GM23338 (cell line): ENCODE measurements around the gene LAPTM4A. TPM values are rescaled to one million over a fixed set of nuclear protein-coding genes. Genes with fewer than 3 reads are reported as not detected.

Source experiments
- ATAC-seq: fragments of 200-7000 bp; cut with Tn5 transposase; 3 replicates; pipeline ENCODE4 v1.9.1; 2020
- DNase-seq: peaks from one replicate; pipeline ENCODE4 v3.0.0-alpha.2; 2015; ENCODE audit warnings: low spot score
- H2AFZ ChIP-seq: fragments of 200-600 bp; sonication (generic); 2 replicates; pipeline ENCODE4 v1.8.0; 2016; ENCODE audit warnings: antibody characterized with exemption, mild to moderate bottlenecking, moderate library complexity
- H3F3A ChIP-seq: fragments of 200-600 bp; sonication (generic); replicated peaks from 2 replicates; pipeline ENCODE4 v1.8.0; 2017; ENCODE audit warnings: antibody characterized with exemption, mixed run types, low read depth
- H3K27ac ChIP-seq: fragments of 200-600 bp; sonication (generic); 2 replicates; pipeline ENCODE4 v1.6.1; 2016; ENCODE audit warnings: low read depth
- H3K27me3 ChIP-seq: fragments of 200-600 bp; sonication (generic); 2 replicates; pipeline ENCODE4 v1.8.0; 2016; ENCODE audit warnings: mild to moderate bottlenecking, mixed run types, moderate library complexity; ENCODE audit not compliant: insufficient read depth
- H3K36me3 ChIP-seq: fragments of 200-600 bp; sonication (generic); 2 replicates; pipeline ENCODE4 v1.8.0; 2016; ENCODE audit warnings: mild to moderate bottlenecking; ENCODE audit not compliant: insufficient read depth
- H3K4me1 ChIP-seq: fragments of 200-600 bp; sonication (generic); 2 replicates; pipeline ENCODE4 v1.8.0; 2016; ENCODE audit warnings: mild to moderate bottlenecking, moderate library complexity; ENCODE audit not compliant: insufficient read depth
- H3K4me2 ChIP-seq: fragments of 200-600 bp; sonication (generic); 2 replicates; pipeline ENCODE4 v1.7.1; 2017; ENCODE audit warnings: mixed run types
- H3K4me3 ChIP-seq: fragments of 200-600 bp; sonication (generic); 2 replicates; pipeline ENCODE4 v1.6.1; 2016; ENCODE audit warnings: mixed run types
- H3K79me2 ChIP-seq: fragments of 200-600 bp; sonication (generic); replicated peaks from 2 replicates; pipeline ENCODE4 v1.8.0; 2017; ENCODE audit warnings: mild to moderate bottlenecking; ENCODE audit not compliant: insufficient read depth
- H3K9me2 ChIP-seq: fragments of 200-600 bp; sonication (generic); 2 replicates; pipeline ENCODE4 v1.8.0; 2017; ENCODE audit not compliant: insufficient read depth
- H4K20me1 ChIP-seq: fragments of 200-600 bp; sonication (generic); replicated peaks from 2 replicates; pipeline ENCODE4 v1.8.0; 2017; ENCODE audit warnings: mild to moderate bottlenecking; ENCODE audit not compliant: insufficient read depth
- H3K27ac Mint-ChIP-seq: 2 replicates; pipeline ENCODE4 v1.8.0; 2020; ENCODE audit warnings: inconsistent platforms, mild to moderate bottlenecking, moderate library complexity, mixed read lengths
- H3K27me3 Mint-ChIP-seq: 3 replicates; pipeline ENCODE4 v1.8.0; 2022; ENCODE audit warnings: low read depth, mild to moderate bottlenecking, moderate library complexity, mixed read lengths, inconsistent platforms; ENCODE audit not compliant: insufficient read depth, poor library complexity
- H3K36me3 Mint-ChIP-seq: 3 replicates; pipeline ENCODE4 v1.8.0; 2021; ENCODE audit warnings: low read depth, mild to moderate bottlenecking, inconsistent platforms, moderate library complexity, mixed read lengths
- H3K4me1 Mint-ChIP-seq: 3 replicates; pipeline ENCODE4 v1.8.0; 2020; ENCODE audit warnings: mild to moderate bottlenecking, inconsistent platforms, mixed read lengths
- H3K4me3 Mint-ChIP-seq: 3 replicates; pipeline ENCODE4 v1.8.0; 2021; ENCODE audit warnings: moderate library complexity, mild to moderate bottlenecking, inconsistent platforms, mixed read lengths
- H3K9me3 Mint-ChIP-seq: 3 replicates; pipeline ENCODE4 v1.8.0; 2020; ENCODE audit warnings: moderate library complexity, mild to moderate bottlenecking, inconsistent platforms, mixed read lengths
- EZH2 ChIP-seq: fragments of 200-600 bp; sonication (generic); IDR thresholded peaks from one replicate; pipeline ENCODE4 v1.8.0; 2017; ENCODE audit warnings: antibody characterized with exemption, mild to moderate bottlenecking, low read depth; ENCODE audit not compliant: unreplicated experiment
- EZH2phosphoT487 ChIP-seq: fragments of 200-600 bp; sonication (generic); IDR thresholded peaks from one replicate; pipeline ENCODE4 v1.8.1; 2018; ENCODE audit warnings: antibody characterized with exemption; ENCODE audit not compliant: unreplicated experiment
- JUNB ChIP-seq: IDR thresholded peaks from one replicate; pipeline ENCODE4 v1.6.1; 2016; ENCODE audit warnings: antibody characterized with exemption; ENCODE audit not compliant: unreplicated experiment
- POLR2AphosphoS5 ChIP-seq: IDR thresholded peaks from 2 replicates; pipeline ENCODE4 v1.6.1; 2016; ENCODE audit warnings: antibody characterized with exemption, low read depth
- STAT1 ChIP-seq: IDR thresholded peaks from one replicate; pipeline ENCODE4 v1.6.1; 2016; ENCODE audit warnings: antibody characterized with exemption; ENCODE audit not compliant: unreplicated experiment
- ZNF114 ChIP-seq: fragments of 250-450 bp; sonication (Bioruptor Pico); IDR thresholded peaks from 2 replicates; pipeline ENCODE4 v1.5.0; 2020; ENCODE audit warnings: mild to moderate bottlenecking, moderate library complexity
- polyA plus RNA-seq: library from polyadenylated mRNA; unstranded; fragments of >200 nt; fragmentation: Nextera tagmentation; extraction: Ambion mirVana; gene quantifications from 2 replicates; pipeline ENCODE4 v1.2.1, GENCODE V29; 2016
- total RNA-seq: library from RNA; depleted of rRNA; stranded (reverse); fragments of >200 nt; shearing (Covaris generic); gene quantifications from 2 replicates; pipeline ENCODE4 v1.2.3, GENCODE V29; 2014
- TF ChIP-seq, protein P1 (sequence below): IDR thresholded peaks from one replicate; pipeline ENCODE4 v1.6.1; 2018; ENCODE audit warnings: antibody characterized with exemption; ENCODE audit not compliant: unreplicated experiment
- TF ChIP-seq, protein P2 (sequence below): fragments of 250-450 bp; sonication (Bioruptor Pico); IDR thresholded peaks from 2 replicates; pipeline ENCODE4 v1.5.0; 2020; ENCODE audit warnings: mild to moderate bottlenecking, moderate library complexity
- TF ChIP-seq, protein P3 (sequence below), 2 experiments: fragments of 200-600 bp in 1 of 2; sonication (generic) in 1 of 2; conservative IDR thresholded peaks; 2 replicates each; pipeline versions ENCODE4 v1.5.1 to v1.6.1; 2016 to 2017; ENCODE audit warnings: antibody characterized with exemption in 2 of 2, low read depth in 2 of 2, mild to moderate bottlenecking in 2 of 2, moderate library complexity in 1 of 2

The LAPTM4A gene
- total and polyA plus RNA-seq, 2 experiments from 2014 or later: 123 to 214 TPM

DNA sequence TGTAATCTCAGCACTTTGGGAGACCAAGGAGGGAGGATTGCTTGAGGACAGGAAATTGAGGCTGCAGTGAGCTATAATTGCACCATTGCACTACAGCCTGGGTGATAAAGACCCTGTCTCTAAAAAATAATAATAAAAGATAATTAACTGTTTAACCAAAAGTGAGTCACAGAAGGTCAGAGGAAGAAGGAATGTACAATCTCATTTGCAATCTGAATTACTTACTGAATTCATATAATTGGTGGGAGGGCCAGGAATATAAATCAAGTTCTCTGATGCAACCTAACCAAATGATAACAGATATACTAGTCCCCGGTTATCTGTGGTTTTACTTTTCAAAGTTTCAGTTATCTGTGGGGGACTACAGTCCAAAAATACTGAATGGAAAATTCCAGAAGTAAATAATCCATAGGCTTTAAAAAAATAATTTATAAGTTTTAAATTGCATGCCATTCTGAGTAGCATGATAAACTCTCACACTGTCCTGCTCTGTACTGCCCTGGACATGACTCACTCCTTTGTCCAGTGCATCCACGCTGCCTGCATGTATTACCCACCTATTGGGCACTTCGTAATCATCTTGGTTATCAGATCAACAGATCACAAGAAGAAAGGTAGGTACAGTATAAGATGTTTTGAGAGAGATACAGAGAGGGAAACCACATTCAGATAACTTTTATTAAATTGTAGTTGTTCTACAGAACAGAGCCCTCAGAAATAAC is 26.2 kb downstream of the LAPTM4A start:
- no peak for TF ChIP-seq JUNB
- no peak for TF ChIP-seq EZH2phosphoT487
- peaks cover 34% of the 10 kb centered on the region for H3K36me3 Mint-ChIP-seq
- H3K27ac ChIP-seq: no peak overlapping the region
- no peaks in the 10 kb centered on the region for H3K27me3 ChIP-seq
- H3F3A ChIP-seq: no peaks in the 10 kb centered on the region
- no peak overlapping the region for H2AFZ ChIP-seq
- no peak overlapping the region for H3K27ac Mint-ChIP-seq
- DNase-seq (no peak), ATAC-seq (no peak)
- peaks cover 26% of the 10 kb centered on the region for H3K9me3 Mint-ChIP-seq
- no peaks in the 10 kb centered on the region for H3K4me1 Mint-ChIP-seq
- H3K79me2 ChIP-seq: no peaks in the 10 kb centered on the region; the same call in 1 of the 2 replicates
- H3K4me1 ChIP-seq: no peaks in the 10 kb centered on the region
- no peak overlapping the region for H3K4me3 Mint-ChIP-seq
- H3K9me2 ChIP-seq: no peaks in the 10 kb centered on the region
- H3K4me2 ChIP-seq: no peak overlapping the region
- H3K27me3 Mint-ChIP-seq: peaks cover 1% of the 10 kb centered on the region
- H3K36me3 ChIP-seq: peaks cover 7% of the 10 kb centered on the region; the same call in 1 of the 2 replicates
- H3K4me3 ChIP-seq: no peak overlapping the region
- no peaks in the 10 kb centered on the region; the same call in 1 of the 2 replicates for H4K20me1 ChIP-seq

DNA sequence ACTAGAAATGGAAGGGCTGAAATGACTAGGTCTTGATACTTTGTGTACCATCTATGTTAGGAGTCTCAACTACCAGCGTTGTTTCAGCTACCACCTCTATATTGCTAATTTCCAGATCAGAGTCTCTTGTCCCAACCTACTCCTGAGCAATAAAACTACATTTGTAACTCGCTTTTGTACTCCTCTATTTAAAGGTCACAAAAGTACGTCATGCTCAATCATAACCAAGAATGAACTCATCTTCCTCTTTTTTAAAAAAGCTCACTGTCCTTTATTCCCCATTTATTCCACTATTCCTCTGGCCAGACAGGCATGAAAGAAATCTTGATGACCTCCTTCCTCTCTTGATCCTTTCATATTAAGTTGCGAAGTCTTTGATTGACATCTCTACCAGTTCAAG is 27.7 kb downstream of the LAPTM4A start:
- Histone ChIP-seq H3K27ac (no peak overlapping the region), H3F3A (no peaks in the 10 kb centered on the region), H3K36me3 (peaks cover 7% of the 10 kb centered on the region; the same call in 1 of the 2 replicates), H3K79me2 (no peaks in the 10 kb centered on the region), H3K9me2 (no peaks in the 10 kb centered on the region), H3K4me3 (no peak overlapping the region), H4K20me1 (no peaks in the 10 kb centered on the region), H2AFZ (no peak overlapping the region), H3K27me3 (no peaks in the 10 kb centered on the region), H3K4me2 (no peak overlapping the region), H3K4me1 (no peaks in the 10 kb centered on the region)
- ATAC-seq (no peak), DNase-seq (no peak)
- no peak overlapping the region for H3K27ac Mint-ChIP-seq
- H3K4me3 Mint-ChIP-seq: no peak overlapping the region
- peaks cover 31% of the 10 kb centered on the region for H3K9me3 Mint-ChIP-seq
- H3K4me1 Mint-ChIP-seq: no peaks in the 10 kb centered on the region
- peaks cover 28% of the 10 kb centered on the region for H3K36me3 Mint-ChIP-seq
- peaks cover 1% of the 10 kb centered on the region for H3K27me3 Mint-ChIP-seq
- TF ChIP-seq, protein P1, sequence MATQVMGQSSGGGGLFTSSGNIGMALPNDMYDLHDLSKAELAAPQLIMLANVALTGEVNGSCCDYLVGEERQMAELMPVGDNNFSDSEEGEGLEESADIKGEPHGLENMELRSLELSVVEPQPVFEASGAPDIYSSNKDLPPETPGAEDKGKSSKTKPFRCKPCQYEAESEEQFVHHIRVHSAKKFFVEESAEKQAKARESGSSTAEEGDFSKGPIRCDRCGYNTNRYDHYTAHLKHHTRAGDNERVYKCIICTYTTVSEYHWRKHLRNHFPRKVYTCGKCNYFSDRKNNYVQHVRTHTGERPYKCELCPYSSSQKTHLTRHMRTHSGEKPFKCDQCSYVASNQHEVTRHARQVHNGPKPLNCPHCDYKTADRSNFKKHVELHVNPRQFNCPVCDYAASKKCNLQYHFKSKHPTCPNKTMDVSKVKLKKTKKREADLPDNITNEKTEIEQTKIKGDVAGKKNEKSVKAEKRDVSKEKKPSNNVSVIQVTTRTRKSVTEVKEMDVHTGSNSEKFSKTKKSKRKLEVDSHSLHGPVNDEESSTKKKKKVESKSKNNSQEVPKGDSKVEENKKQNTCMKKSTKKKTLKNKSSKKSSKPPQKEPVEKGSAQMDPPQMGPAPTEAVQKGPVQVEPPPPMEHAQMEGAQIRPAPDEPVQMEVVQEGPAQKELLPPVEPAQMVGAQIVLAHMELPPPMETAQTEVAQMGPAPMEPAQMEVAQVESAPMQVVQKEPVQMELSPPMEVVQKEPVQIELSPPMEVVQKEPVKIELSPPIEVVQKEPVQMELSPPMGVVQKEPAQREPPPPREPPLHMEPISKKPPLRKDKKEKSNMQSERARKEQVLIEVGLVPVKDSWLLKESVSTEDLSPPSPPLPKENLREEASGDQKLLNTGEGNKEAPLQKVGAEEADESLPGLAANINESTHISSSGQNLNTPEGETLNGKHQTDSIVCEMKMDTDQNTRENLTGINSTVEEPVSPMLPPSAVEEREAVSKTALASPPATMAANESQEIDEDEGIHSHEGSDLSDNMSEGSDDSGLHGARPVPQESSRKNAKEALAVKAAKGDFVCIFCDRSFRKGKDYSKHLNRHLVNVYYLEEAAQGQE: no peak
- TF ChIP-seq, protein P2, sequence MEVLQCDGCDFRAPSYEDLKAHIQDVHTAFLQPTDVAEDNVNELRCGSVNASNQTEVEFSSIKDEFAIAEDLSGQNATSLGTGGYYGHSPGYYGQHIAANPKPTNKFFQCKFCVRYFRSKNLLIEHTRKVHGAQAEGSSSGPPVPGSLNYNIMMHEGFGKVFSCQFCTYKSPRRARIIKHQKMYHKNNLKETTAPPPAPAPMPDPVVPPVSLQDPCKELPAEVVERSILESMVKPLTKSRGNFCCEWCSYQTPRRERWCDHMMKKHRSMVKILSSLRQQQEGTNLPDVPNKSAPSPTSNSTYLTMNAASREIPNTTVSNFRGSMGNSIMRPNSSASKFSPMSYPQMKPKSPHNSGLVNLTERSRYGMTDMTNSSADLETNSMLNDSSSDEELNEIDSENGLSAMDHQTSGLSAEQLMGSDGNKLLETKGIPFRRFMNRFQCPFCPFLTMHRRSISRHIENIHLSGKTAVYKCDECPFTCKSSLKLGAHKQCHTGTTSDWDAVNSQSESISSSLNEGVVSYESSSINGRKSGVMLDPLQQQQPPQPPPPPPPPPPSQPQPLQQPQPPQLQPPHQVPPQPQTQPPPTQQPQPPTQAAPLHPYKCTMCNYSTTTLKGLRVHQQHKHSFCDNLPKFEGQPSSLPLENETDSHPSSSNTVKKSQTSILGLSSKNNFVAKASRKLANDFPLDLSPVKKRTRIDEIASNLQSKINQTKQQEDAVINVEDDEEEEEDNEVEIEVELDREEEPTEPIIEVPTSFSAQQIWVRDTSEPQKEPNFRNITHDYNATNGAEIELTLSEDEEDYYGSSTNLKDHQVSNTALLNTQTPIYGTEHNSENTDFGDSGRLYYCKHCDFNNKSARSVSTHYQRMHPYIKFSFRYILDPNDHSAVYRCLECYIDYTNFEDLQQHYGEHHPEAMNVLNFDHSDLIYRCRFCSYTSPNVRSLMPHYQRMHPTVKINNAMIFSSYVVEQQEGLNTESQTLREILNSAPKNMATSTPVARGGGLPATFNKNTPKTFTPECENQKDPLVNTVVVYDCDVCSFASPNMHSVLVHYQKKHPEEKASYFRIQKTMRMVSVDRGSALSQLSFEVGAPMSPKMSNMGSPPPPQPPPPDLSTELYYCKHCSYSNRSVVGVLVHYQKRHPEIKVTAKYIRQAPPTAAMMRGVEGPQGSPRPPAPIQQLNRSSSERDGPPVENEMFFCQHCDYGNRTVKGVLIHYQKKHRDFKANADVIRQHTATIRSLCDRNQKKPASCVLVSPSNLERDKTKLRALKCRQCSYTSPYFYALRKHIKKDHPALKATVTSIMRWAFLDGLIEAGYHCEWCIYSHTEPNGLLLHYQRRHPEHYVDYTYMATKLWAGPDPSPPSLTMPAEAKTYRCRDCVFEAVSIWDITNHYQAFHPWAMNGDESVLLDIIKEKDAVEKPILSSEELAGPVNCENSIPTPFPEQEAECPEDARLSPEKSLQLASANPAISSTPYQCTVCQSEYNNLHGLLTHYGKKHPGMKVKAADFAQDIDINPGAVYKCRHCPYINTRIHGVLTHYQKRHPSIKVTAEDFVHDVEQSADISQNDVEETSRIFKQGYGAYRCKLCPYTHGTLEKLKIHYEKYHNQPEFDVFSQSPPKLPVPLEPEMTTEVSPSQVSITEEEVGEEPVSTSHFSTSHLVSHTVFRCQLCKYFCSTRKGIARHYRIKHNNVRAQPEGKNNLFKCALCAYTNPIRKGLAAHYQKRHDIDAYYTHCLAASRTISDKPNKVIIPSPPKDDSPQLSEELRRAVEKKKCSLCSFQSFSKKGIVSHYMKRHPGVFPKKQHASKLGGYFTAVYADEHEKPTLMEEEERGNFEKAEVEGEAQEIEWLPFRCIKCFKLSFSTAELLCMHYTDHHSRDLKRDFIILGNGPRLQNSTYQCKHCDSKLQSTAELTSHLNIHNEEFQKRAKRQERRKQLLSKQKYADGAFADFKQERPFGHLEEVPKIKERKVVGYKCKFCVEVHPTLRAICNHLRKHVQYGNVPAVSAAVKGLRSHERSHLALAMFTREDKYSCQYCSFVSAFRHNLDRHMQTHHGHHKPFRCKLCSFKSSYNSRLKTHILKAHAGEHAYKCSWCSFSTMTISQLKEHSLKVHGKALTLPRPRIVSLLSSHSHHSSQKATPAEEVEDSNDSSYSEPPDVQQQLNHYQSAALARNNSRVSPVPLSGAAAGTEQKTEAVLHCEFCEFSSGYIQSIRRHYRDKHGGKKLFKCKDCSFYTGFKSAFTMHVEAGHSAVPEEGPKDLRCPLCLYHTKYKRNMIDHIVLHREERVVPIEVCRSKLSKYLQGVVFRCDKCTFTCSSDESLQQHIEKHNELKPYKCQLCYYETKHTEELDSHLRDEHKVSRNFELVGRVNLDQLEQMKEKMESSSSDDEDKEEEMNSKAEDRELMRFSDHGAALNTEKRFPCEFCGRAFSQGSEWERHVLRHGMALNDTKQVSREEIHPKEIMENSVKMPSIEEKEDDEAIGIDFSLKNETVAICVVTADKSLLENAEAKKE: no peak
- TF ChIP-seq, protein P3, sequence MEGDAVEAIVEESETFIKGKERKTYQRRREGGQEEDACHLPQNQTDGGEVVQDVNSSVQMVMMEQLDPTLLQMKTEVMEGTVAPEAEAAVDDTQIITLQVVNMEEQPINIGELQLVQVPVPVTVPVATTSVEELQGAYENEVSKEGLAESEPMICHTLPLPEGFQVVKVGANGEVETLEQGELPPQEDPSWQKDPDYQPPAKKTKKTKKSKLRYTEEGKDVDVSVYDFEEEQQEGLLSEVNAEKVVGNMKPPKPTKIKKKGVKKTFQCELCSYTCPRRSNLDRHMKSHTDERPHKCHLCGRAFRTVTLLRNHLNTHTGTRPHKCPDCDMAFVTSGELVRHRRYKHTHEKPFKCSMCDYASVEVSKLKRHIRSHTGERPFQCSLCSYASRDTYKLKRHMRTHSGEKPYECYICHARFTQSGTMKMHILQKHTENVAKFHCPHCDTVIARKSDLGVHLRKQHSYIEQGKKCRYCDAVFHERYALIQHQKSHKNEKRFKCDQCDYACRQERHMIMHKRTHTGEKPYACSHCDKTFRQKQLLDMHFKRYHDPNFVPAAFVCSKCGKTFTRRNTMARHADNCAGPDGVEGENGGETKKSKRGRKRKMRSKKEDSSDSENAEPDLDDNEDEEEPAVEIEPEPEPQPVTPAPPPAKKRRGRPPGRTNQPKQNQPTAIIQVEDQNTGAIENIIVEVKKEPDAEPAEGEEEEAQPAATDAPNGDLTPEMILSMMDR (conservative IDR thresholded peaks at IDR 0.05; ENCODE audit: low read depth in 2 of 2): no peak
- no peak for TF ChIP-seq EZH2phosphoT487
- no peak for TF ChIP-seq ZNF114
- no peak for TF ChIP-seq POLR2AphosphoS5
- no peak for TF ChIP-seq EZH2
- no peak for TF ChIP-seq STAT1
